Mucosa of descending colon (tissue), 3 donors: ENCODE data around the gene ZNF423. TPM values are rescaled to one million over a fixed set of nuclear protein-coding genes. Genes with fewer than 3 reads are reported as not detected.

Source experiments
- ATAC-seq: fragments of 200-7000 bp; cut with Tn5 transposase; one replicate; pipeline ENCODE4 v1.9.1; 2020; ENCODE audit warnings: mild to moderate bottlenecking, moderate library complexity
- DNase-seq, 3 donors: peaks; one replicate each; pipeline ENCODE4 v3.0.0-alpha.2; 2020
- H3K36me3 ChIP-seq: fragments of 200-600 bp; one replicate; pipeline ENCODE4 v1.8.0; 2021; ENCODE audit warnings: low read depth, mild to moderate bottlenecking
- H3K4me1 ChIP-seq: fragments of 200-600 bp; one replicate; pipeline ENCODE4 v1.8.0; 2021; ENCODE audit warnings: low read depth, mild to moderate bottlenecking
- H3K4me3 ChIP-seq: fragments of 200-600 bp; one replicate; pipeline ENCODE4 v1.8.0; 2021; ENCODE audit warnings: mild to moderate bottlenecking
- H3K9me3 ChIP-seq: fragments of 200-600 bp; one replicate; pipeline ENCODE4 v1.8.0; 2021; ENCODE audit warnings: mild to moderate bottlenecking
- CTCF ChIP-seq: fragments of 200-600 bp; IDR thresholded peaks from one replicate; pipeline ENCODE4 v1.8.0; 2022; ENCODE audit warnings: antibody characterized with exemption, mild to moderate bottlenecking
- intact Hi-C, 2 donors: fragments of 100-400 bp; cut with DNase I in 1 of 2; cut with micrococcal nuclease in 1 of 2; formaldehyde crosslinking; loops; one replicate each; pipeline versions ENCODE4 v1.11.0 to v1.11.1; 2022; cut with DNase I, micrococcal nuclease
- total RNA-seq, 3 donors: library from RNA; stranded (reverse); fragmentation: NEBNext Ultra II Directional in 2 of 3; extraction: Animal tissue kit (Norgen Biotek cat#: 25700) in 2 of 3; gene quantifications; one replicate each; pipeline versions ENCODE4 v1.2.1 to v1.2.4, GENCODE V29; 2021 to 2023
- donor health status: DM: no; HTN: no; CAD: no; lungs with moderate emphysema.
- donor health status: DM: no; HTN: no; CAD: no.
- donor health status: DM: no; HTN: yes; CAD: no.

ZNF423 gene
- total RNA-seq, 3 donors from 2014 or later: 6.7 to 11.6 (median 11.0) TPM

- no peak for TF ChIP-seq CTCF
- Histone ChIP-seq H3K4me1 (no peaks in the 10 kb centered on the region), H3K9me3 (no peaks in the 10 kb centered on the region), H3K36me3 (no peaks in the 10 kb centered on the region), H3K4me3 (no peak overlapping the region)
- ATAC-seq (no peak), DNase-seq (no peak)
- intact Hi-C loops: no loop called here
Observed at GRCh38 chr16:49631187-49632041, 224.5 kb downstream of the ZNF423 start.

- intact Hi-C loops: no loop called here
- ATAC-seq (no peak), DNase-seq (no peak)
- Histone ChIP-seq H3K4me3 (no peak overlapping the region), H3K4me1 (no peaks in the 10 kb centered on the region), H3K9me3 (no peaks in the 10 kb centered on the region), H3K36me3 (no peaks in the 10 kb centered on the region)
- no peak for TF ChIP-seq CTCF
Observed at GRCh38 chr16:49630783-49631182, 225.1 kb downstream of the ZNF423 start.

- intact Hi-C loops: no loop called here
- no peaks in the 10 kb centered on the region for H3K9me3 ChIP-seq
- no peak overlapping the region for H3K4me3 ChIP-seq
- DNase-seq (no peak), ATAC-seq (no peak)
- no peaks in the 10 kb centered on the region for H3K4me1 ChIP-seq
- H3K36me3 ChIP-seq: no peaks in the 10 kb centered on the region
- no peak for TF ChIP-seq CTCF
Observed at GRCh38 chr16:49629851-49630250, 226.1 kb downstream of the ZNF423 start.

- intact Hi-C loops: no loop called here
- no peaks in the 10 kb centered on the region for H3K9me3 ChIP-seq
- no peak overlapping the region for H3K4me3 ChIP-seq
- no peaks in the 10 kb centered on the region for H3K4me1 ChIP-seq
- no peak for DNase-seq
- no peak for ATAC-seq
- no peak for TF ChIP-seq CTCF
- H3K36me3 ChIP-seq: no peaks in the 10 kb centered on the region
Observed at GRCh38 chr16:49628148-49628547, 227.8 kb downstream of the ZNF423 start.

- H3K4me3 ChIP-seq: no peak overlapping the region
- H3K4me1 ChIP-seq: no peaks in the 10 kb centered on the region
- intact Hi-C loops: no loop called here
- no peaks in the 10 kb centered on the region for H3K36me3 ChIP-seq
- TF ChIP-seq CTCF: no peak
- ATAC-seq (no peak), DNase-seq (no peak)
- no peaks in the 10 kb centered on the region for H3K9me3 ChIP-seq
Observed at GRCh38 chr16:49625311-49626065, 230.4 kb downstream of the ZNF423 start.
